CD1c-positive myeloid dendritic cell (primary cell): ENCODE data around the gene PDIA3.
"Not testable (repeated sequence)": the region's sequence is repeated elsewhere in the genome, so short reads cannot be mapped to it uniquely, and the experiment has no call there.

Experiments
- DNase-seq: peaks from one replicate; pipeline ENCODE4 v3.0.0-alpha.2; 2016; ENCODE audit errors: extremely low spot score

The PDIA3 gene

GRCh38 chr15:43776718-43777266 is 30.6 kb downstream of the PDIA3 start, which contains the start of gene ELL3:
Gene ELL3 (minus strand): TSS chr15:43776966. CDS start chr15:43776901, 65 bp downstream.
- DNase-seq, result peak; percentile 87

GRCh38 chr15:43777267-43777914 is 31.2 kb downstream of the PDIA3 start:
- peak; percentile 83 for DNase-seq

- no peak for DNase-seq
Measured at GRCh38 chr15:43779016-43779415, 32.8 kb downstream of the PDIA3 start.

GRCh38 chr15:43789409-43789808 is 43.2 kb downstream of the PDIA3 start:
- DNase-seq, result no peak

GRCh38 chr15:43791993-43792760 is 45.9 kb downstream of the PDIA3 start, which contains the start of gene SERF2:
Gene SERF2 (plus strand): TSS chr15:43792320. CDS start chr15:43792377, 57 bp downstream.
- peak; percentile 99 for DNase-seq

GRCh38 chr15:43792761-43793476 is 46.7 kb downstream of the PDIA3 start:
- peak; percentile 83 for DNase-seq

GRCh38 chr15:43793647-43794046 is 47.4 kb downstream of the PDIA3 start:
- no peak for DNase-seq

- no peak for DNase-seq
Measured at GRCh38 chr15:43794269-43795037, 48.2 kb downstream of the PDIA3 start.

- no peak for DNase-seq
Measured at GRCh38 chr15:43795197-43795596, 49.0 kb downstream of the PDIA3 start.

- no peak for DNase-seq
Measured at GRCh38 chr15:43795997-43796396, 49.8 kb downstream of the PDIA3 start.

GRCh38 chr15:43796566-43796965 is 50.3 kb downstream of the PDIA3 start:
- DNase-seq, result no peak

GRCh38 chr15:43799209-43799944 is 53.1 kb downstream of the PDIA3 start:
- no peak for DNase-seq

- DNase-seq, result no peak
Measured at GRCh38 chr15:43799945-43800285, 53.7 kb downstream of the PDIA3 start, which contains the start of gene SERINC4. Gene SERINC4 (minus strand): TSS chr15:43800220. CDS start chr15:43799986, 234 bp downstream.

- peak; percentile 92 for DNase-seq
Measured at GRCh38 chr15:43800286-43801141, 54.3 kb downstream of the PDIA3 start, which contains the start of gene HYPK. Gene HYPK (plus strand): TSS chr15:43800599. CDS start chr15:43800623, 24 bp downstream.

GRCh38 chr15:43802676-43803075 is 56.4 kb downstream of the PDIA3 start:
- not testable (repeated sequence) for DNase-seq

GRCh38 chr15:43808435-43808950 is 62.3 kb downstream of the PDIA3 start:
- DNase-seq, result no peak

- peak; percentile 79 for DNase-seq
Measured at GRCh38 chr15:43808960-43809678, 62.9 kb downstream of the PDIA3 start.

- DNase-seq, result not testable (repeated sequence)
Measured at GRCh38 chr15:43815064-43815463, 68.8 kb downstream of the PDIA3 start.

GRCh38 chr15:43821505-43821904 is 75.3 kb downstream of the PDIA3 start:
- no peak for DNase-seq
